Cardiac ventricle fibroblast (primary cell): ENCODE data around the gene SLC38A6. TPM values are rescaled to one million over a fixed set of nuclear protein-coding genes. Genes with fewer than 3 reads are reported as not detected.

Experiments
- total RNA-seq: library from RNA; depleted of rRNA; stranded (reverse); fragments of >200 nt; gene quantifications from 2 replicates; pipeline ENCODE4 v1.2.3, GENCODE V29; 2015

Gene SLC38A6
- total RNA-seq: 14.1 and 19.1 TPM in 2 replicates

GRCh38 chr14:60980811-60981632 is at the start of gene SLC38A6, which contains the start of gene TRMT5:
Gene SLC38A6 (plus strand): TSS chr14:60981245. CDS start chr14:60981278, 33 bp downstream.
Gene TRMT5 (minus strand): TSS chr14:60981079. CDS start chr14:60980973, 106 bp downstream.

Other genes starting within 250 kb of the SLC38A6 start
- gene MNAT1, start 246.5 kb upstream of the SLC38A6 start, total RNA-seq: 12.0 and 15.3 TPM in 2 replicates
- 10.8 and 11.4 TPM in 2 replicates for gene TRMT5, start 166 bp upstream of the SLC38A6 start, total RNA-seq